ENCODE measurements around the gene CENPC.

- no peak for TF ChIP-seq CTCF (optimal IDR thresholded peaks at IDR 0.05 in 1 of 3, IDR thresholded peaks at IDR 0.05 in 1 of 3, conservative IDR thresholded peaks at IDR 0.05 in 1 of 3; ENCODE audit: extremely low read depth in 1 of 3, insufficient read depth in 2 of 3, low read length in 3 of 3)
- TF ChIP-seq EZH2 (IDR thresholded peaks at IDR 0.05; ENCODE audit: low read length): no peak
These were observed 78.6 kb downstream of the CENPC start for GRCh38 chr4:67466751-67467150.
